Measurements from ENCODE around the gene HES2.
"Not testable (repeated sequence)": the region's sequence is repeated elsewhere in the genome, so short reads cannot be mapped to it uniquely, and the experiment has no call there.

Gene HES2, protein sequence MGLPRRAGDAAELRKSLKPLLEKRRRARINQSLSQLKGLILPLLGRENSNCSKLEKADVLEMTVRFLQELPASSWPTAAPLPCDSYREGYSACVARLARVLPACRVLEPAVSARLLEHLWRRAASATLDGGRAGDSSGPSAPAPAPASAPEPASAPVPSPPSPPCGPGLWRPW

GRCh38 chr1:6419804-6420453 is at the start of gene HES2:
Gene HES2, minus strand, starts transcription at chr1:6419919. Its CDS starts 99 bp downstream, at chr1:6419820.
- no peak for DNase-seq (ENCODE audit: low read depth)

DNA sequence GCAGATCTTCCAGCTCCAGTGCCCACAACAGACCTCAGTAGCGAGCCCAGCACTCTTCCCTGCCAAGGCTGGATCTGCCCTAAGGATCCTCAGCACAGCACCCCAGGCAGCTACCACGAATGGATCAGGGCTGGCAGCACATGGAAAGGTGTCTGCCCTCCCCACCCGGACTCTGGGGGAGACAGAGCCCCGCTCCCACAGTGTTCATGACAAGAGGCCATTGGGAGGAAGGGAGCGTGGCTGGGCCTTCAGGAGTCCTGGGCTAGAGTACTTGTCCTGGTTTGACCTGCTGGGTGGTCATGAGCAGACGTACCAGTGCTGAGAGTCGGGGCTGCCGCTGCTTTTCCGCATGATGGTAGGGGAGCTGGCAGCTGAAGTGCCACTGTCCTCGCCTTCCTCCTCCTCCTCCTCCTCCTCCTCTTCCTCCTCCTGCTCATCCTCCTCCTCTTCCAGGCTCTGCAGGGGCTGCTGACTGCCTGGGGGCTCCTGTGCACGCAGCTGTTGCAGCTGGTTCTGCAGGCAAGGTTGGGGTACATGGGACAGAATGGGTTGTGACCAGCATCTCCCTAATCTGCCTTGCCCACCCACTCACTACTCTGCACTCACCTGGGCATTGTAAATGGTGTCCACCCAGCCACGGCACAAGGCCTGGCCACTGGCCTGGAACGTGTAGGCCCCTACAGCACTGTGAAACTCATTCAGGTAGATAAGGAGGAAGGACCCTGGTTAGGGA is 49.2 kb upstream of the HES2 start:
- no peak for DNase-seq (ENCODE audit: low read depth)

- DNase-seq (ENCODE audit: low read depth) = no peak
These were observed 48.3 kb upstream of the HES2 start for GRCh38 chr1:6467744-6468688.

DNA sequence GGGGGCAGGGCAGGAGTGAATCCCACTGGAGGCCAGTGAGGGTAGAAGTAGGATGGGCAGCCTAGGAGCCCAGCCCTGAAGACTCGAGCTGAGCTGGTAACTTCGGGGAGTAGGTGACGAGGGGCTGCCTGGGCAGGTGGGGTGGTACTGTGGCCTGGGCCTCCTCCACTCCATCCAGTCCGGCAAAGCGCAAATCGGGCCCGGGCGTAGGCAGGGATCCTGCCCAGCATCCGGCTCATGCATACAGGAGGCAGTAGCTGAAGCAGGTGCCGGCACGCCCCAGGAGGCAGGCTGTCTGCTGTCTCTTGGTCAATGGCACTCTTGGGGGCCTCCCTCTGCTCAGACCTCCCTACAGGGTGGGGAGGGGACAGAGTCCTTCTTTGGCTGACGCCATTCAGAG is 47.5 kb upstream of the HES2 start:
- DNase-seq (ENCODE audit: low read depth) = no peak

DNA sequence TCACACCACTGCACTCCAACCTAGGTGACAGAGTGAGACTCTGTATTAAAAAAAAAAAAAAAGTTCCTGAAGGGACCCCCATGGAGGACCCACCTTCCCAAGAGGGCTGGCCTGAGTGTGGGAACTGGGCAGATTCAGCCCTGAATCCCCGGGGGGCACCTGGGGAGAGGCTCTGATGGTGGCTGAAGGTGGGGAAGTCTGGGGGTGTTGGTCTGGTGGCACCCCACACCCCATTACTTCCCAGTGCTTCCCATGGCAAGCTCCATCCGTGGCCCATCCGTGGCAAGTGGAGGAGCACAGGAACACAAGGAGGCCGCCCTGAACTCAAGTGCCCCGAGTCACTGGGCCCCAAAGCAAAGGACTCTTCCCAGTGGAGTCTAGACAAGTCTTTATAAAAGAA is 47.0 kb upstream of the HES2 start:
- DNase-seq (ENCODE audit: low read depth) = no peak

DNA sequence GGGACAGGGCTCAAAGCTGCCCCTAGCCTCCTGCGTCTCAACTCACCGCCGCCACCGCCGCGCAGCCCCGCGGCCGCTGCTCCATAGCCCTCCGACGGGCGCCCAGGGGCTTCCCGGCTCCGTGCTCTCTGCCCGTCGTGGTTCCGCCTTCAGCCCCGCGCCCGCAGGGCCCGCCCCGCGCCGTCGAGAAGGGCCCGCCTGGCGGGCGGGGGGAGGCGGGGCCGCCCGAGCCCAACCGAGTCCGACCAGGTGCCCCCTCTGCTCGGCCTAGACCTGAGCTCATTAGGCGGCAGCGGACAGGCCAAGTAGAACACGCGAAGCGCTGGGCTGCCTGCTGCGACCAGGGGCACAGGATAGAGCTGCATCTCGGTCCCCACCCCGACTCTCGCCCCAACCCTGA is 46.3 kb upstream of the HES2 start, which contains the start of gene TNFRSF25:
Gene TNFRSF25 (minus strand): TSS at position 151 of the 400 bp plus-strand sequence. CDS start 66 bp downstream, at position 85.
- no peak for DNase-seq (ENCODE audit: low read depth)

GRCh38 chr1:6465461-6466005 is 45.8 kb upstream of the HES2 start:
- DNase-seq (ENCODE audit: low read depth) = no peak

DNA sequence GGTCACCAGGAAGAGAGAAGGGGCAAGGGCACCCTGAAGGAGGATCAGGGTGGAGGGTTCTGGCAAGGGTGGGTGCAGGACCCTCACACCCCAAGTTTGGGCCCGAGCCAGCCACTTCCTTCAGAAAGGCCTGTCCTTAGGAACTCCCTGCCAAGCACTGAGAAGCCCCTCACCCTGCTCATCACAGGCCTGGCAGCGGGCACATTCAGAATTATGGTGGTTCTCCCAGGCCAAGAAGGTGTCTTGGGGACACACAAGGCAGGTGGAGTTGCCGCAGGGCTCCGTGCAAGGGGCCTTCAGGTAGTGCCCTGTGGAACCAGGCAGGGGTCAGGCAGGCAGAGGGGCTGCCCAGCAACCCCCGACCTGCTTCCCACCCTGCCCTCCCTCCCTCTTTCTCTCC is 45.2 kb upstream of the HES2 start:
- DNase-seq (ENCODE audit: low read depth) = no peak

DNA sequence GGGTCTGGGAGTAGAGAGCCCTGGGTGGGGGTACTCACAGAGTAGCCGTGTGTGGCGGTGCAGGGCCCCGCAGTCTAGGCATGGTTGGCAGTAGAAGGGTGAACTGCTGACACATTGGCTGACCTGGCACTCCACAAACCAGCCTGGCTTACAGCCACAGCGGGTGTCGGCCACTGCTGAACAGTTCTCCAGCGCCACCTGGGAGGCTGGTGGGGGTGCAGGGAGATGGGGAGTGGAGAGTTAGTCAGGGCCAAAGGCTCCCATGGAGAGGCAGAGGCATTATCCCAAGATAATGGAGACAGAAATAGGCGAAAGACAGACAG is 44.8 kb upstream of the HES2 start:
- DNase-seq (ENCODE audit: low read depth) = no peak

DNA sequence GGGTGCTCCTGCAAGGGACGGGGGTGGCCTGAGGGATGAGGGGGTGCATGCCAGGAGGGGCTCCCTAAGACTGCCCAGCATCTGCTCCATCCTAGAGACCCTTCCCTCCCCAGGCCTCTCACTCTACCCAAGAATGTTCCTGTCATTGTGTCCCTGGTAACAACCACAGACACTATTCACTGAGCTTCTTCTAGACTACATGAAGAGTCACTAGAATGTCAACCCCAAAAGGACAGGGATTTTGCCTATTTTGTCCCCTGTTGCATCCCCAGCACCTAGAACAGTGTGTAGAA is 43.3 kb upstream of the HES2 start:
- DNase-seq (ENCODE audit: low read depth) = no peak

DNA sequence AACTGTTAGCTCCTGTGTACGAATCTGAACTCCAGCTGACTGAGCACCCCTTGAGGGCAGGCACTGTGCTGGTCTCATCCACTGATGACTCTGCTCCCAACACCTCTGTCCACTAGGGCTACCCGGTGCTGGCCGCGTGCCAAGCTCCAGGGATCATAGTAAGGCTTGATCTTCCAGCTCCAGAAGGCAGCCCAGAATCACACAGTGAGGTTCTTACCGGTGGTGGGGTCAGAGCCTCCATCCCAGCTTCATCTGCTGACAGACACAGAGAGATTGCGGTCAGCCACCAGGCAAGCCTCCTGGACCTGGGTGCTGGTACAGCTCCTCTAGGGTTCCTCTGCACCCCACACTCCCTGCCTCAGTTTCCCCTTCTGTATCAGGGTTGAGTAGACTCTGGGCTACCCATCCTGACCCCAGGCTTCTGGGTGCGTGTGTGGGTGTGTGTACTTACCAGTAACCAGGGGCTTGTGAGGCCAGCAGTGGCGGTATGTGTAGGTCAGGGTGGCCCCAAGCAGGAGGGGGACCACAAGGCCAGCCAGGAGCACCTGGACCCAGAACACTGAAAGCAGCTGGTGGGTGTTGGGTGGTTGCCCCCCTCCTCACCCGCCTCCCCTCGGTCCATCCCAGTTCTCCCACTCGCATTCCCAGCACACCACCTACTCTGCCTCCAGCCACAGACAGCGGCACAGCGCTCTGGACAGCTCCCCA is 42.8 kb upstream of the HES2 start:
- DNase-seq (ENCODE audit: low read depth) = no peak

- no peak for DNase-seq (ENCODE audit: low read depth)
These were observed 42.1 kb upstream of the HES2 start for GRCh38 chr1:6461538-6462411.

DNA sequence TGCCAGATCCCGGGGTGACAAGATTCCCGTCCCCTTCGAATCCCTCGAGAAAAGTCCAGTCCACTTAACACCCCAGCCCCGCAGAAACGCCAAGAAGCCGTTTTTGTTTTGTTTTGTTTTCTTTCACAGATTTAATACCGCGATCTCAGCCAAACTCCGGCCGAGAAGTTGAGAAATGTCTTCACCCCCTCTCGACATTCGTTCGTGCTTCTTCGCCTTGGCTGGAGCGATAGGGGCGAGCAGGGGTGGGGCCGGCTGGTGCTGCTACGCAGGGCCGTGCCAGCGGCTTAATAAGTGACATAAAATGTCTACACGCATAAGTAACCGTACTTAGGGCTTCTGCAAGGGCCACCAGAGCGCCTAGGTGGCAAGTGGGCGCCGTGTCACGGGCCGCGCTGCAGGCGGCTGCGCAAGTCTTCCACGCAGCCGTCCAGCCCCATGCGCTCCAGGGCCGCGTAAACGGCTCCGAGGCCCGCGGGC is 41.4 kb upstream of the HES2 start:
- DNase-seq (ENCODE audit: low read depth) = no peak

DNA sequence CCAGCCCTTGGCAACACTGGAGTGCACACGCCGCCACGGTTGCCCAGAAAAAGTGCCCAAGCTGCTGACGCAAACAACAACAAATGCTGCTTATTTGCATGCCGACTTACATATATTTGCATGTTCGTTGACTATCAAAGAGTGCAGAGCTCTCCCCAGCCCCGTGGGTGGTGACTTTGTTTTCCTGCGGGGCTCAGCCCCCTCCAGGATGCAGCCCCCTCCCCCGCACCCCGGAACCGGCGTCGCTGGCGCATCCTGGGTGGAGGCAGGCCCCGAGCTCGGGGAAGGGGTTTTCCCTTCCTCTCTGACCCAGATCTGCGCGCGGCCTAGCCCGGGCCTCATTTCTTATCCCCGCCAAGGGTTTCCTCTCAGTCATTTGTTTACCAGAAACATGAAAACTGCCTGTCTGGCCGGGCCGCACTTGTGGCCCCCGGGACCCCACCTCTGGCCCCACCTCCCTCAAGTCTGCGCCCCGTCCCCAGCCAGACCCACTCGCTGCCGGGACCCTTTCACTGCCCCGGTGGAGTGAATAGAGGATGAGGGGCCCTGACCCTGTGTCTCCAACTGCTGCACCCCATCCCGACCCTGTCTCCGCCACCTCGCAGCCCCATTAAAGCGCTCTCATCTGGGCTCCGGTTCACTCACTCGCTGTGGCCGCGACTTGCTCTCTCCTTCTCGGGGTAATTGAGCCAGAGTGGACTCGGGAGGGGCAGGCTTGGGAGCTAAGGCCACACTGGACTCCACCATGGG is 40.8 kb upstream of the HES2 start:
- DNase-seq (ENCODE audit: low read depth) = no peak

GRCh38 chr1:6459850-6460265 is 40.1 kb upstream of the HES2 start:
- DNase-seq (ENCODE audit: low read depth) = no peak

- DNase-seq (ENCODE audit: low read depth) = no peak
These were observed 37.2 kb upstream of the HES2 start for GRCh38 chr1:6456800-6457466.

DNA sequence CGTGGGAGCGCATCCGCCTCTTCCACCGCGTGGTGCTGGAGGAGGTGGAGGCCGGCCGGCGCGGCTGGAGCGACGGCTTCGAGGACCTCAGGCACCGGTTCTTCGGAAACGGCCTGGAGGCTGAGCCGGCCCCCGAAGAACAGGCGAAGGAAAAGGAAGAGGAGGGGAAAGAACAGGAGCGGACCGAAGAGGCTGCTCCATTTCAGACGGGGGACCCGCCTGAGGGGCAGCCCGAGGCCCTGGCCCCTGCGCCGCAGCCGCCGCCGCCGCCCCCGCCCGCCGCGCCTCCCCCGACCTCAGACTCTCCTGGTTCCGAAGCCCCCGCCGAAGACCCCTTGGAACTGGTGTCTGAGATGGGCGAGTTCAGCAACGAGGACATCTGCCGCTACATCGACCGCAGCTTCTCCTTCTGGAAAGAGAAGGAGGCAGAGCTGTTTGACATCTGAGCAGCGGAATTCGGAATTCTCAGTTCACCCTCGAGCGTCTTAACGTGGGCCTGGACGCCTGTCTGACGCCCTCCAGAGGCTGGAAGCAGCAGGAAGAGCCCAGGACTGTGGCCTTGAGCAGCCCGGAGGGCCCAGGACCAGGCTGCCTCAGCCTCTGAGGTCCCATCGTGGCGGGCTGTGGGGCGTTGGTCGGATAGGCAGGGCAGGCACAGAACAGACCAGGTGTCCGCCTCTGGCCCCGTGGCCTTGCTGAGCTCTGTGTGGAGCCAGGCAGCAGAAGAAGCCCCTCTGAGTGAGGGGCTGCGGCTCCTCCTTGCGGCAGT is 36.2 kb upstream of the HES2 start:
- DNase-seq (ENCODE audit: low read depth) = not testable (repeated sequence)
